PC-9 (cell line): ENCODE results near the gene IL1RN. TPM values are rescaled to one million over a fixed set of nuclear protein-coding genes. Genes with fewer than 3 reads are reported as not detected.

Experiments used
- BruUV-seq: library from RNA; stranded (reverse); fragments of 400-500 nt; replicated peaks from 2 replicates; lab custom pipeline; 2021; lab: Mats Ljungman, UMichigan
- CTCF ChIA-PET: fragments of 300-600 bp; sonication (Branson Sonifier 250); formaldehyde crosslinking; loops from one replicate; lab custom pipeline; 2022; ENCODE audit warnings: antibody characterized with exemption; lab: Charles Lee
- POLR2A ChIA-PET: fragments of 300-600 bp; sonication (Branson Sonifier 250); formaldehyde crosslinking; loops from one replicate; lab custom pipeline; 2022; ENCODE audit warnings: antibody characterized with exemption; ENCODE audit not compliant: unreplicated experiment; lab: Charles Lee
- DNase-seq, 2 experiments: peaks; one replicate each; pipeline versions ENCODE4 v3.0.0 to v3.0.0-alpha.2; 2015 to 2022; ENCODE audit warnings: mixed read lengths in 1 of 2
- H2AFZ ChIP-seq: fragments of 200-600 bp; sonication (generic); 2 replicates; pipeline ENCODE4 v1.8.1; 2017; ENCODE audit warnings: antibody characterized with exemption
- H3F3A ChIP-seq: fragments of 200-600 bp; sonication (generic); 2 replicates; pipeline ENCODE4 v1.8.1; 2017; ENCODE audit warnings: antibody characterized with exemption, mild to moderate bottlenecking, low read depth; ENCODE audit not compliant: insufficient read depth
- H3K27ac ChIP-seq: fragments of 200-600 bp; sonication (generic); 2 replicates; pipeline ENCODE4 v1.6.1; 2016; ENCODE audit warnings: mixed run types
- H3K27me3 ChIP-seq: fragments of 200-600 bp; sonication (generic); 2 replicates; pipeline ENCODE4 v1.6.1; 2016; ENCODE audit warnings: low read depth, mixed run types; ENCODE audit not compliant: insufficient read depth
- H3K36me3 ChIP-seq: fragments of 200-600 bp; sonication (generic); 2 replicates; pipeline ENCODE4 v1.6.1; 2016; ENCODE audit warnings: low read depth, mixed run types
- H3K4me1 ChIP-seq: fragments of 200-600 bp; sonication (generic); replicated peaks from 2 replicates; pipeline ENCODE4 v1.6.1; 2016; ENCODE audit warnings: mixed run types; ENCODE audit not compliant: insufficient read depth
- H3K4me2 ChIP-seq: fragments of 200-600 bp; sonication (generic); 2 replicates; pipeline ENCODE4 v1.6.1; 2017; ENCODE audit warnings: mixed run types
- H3K4me3 ChIP-seq: fragments of 200-600 bp; sonication (generic); 2 replicates; pipeline ENCODE4 v1.6.1; 2016; ENCODE audit warnings: mixed run types
- H3K79me2 ChIP-seq: fragments of 200-600 bp; sonication (generic); 2 replicates; pipeline ENCODE4 v1.6.1; 2017; ENCODE audit warnings: low read depth, mixed run types
- H3K9me2 ChIP-seq: fragments of 200-600 bp; sonication (generic); 2 replicates; pipeline ENCODE4 v1.8.1; 2017; ENCODE audit warnings: mild to moderate bottlenecking; ENCODE audit not compliant: insufficient read depth
- H3K9me3 ChIP-seq: fragments of 200-600 bp; sonication (generic); 2 replicates; pipeline ENCODE4 v1.8.1; 2016; ENCODE audit warnings: low read depth; ENCODE audit not compliant: insufficient read depth
- H4K20me1 ChIP-seq: fragments of 200-600 bp; sonication (generic); 2 replicates; pipeline ENCODE4 v1.8.1; 2017; ENCODE audit not compliant: insufficient read depth
- EZH2 ChIP-seq: fragments of 200-600 bp; sonication (generic); IDR thresholded peaks from 2 replicates; pipeline ENCODE4 v1.8.0; 2017; ENCODE audit warnings: antibody characterized with exemption, low read depth
- intact Hi-C: fragments of 100-400 bp; cut with micrococcal nuclease; formaldehyde crosslinking; loops from one replicate; pipeline ENCODE4 v1.10.0; 2022; ENCODE audit not compliant: unreplicated experiment
- total RNA-seq: library from RNA; stranded (reverse); gene quantifications from 2 replicates; pipeline ENCODE4 v1.2.3, GENCODE V29; 2021
- TF ChIP-seq, protein P1 (sequence below): fragments of 200-600 bp; sonication (generic); conservative IDR thresholded peaks from 2 replicates; pipeline ENCODE4 v1.6.1; 2017; ENCODE audit warnings: mixed run types, antibody characterized with exemption, mild to moderate bottlenecking, moderate library complexity

IL1RN gene
- total RNA-seq, 1 experiment from 2014 or later: 8.4 TPM

DNA sequence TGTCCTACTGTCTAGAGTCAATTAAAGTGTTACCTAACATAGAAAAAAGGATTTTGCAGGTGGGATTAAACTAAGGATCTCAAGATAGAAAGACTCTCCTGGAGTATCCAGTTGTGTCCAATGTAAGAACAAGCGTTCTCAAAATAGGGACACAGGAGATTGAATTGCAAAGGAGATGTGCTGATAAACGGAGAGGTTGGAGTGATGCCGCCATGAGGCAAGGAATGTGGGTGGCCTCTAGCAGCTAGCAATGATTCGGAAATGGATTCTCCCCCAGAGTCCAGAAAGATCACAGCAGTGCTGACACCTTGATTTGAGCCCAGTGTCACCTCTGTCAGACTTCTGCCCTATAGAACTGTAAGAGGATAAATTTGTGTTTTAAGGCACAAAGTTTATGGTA, 24.1 kb upstream of the IL1RN start:
- no peak overlapping the region for H3K27ac ChIP-seq
- no peaks in the 10 kb centered on the region for H3K9me3 ChIP-seq
- H3K4me2 ChIP-seq: no peak overlapping the region
- no peaks in the 10 kb centered on the region for H3K9me2 ChIP-seq
- H2AFZ ChIP-seq: no peak overlapping the region
- no peaks in the 10 kb centered on the region for H3K79me2 ChIP-seq
- no peak for DNase-seq
- TF ChIP-seq, protein P1, sequence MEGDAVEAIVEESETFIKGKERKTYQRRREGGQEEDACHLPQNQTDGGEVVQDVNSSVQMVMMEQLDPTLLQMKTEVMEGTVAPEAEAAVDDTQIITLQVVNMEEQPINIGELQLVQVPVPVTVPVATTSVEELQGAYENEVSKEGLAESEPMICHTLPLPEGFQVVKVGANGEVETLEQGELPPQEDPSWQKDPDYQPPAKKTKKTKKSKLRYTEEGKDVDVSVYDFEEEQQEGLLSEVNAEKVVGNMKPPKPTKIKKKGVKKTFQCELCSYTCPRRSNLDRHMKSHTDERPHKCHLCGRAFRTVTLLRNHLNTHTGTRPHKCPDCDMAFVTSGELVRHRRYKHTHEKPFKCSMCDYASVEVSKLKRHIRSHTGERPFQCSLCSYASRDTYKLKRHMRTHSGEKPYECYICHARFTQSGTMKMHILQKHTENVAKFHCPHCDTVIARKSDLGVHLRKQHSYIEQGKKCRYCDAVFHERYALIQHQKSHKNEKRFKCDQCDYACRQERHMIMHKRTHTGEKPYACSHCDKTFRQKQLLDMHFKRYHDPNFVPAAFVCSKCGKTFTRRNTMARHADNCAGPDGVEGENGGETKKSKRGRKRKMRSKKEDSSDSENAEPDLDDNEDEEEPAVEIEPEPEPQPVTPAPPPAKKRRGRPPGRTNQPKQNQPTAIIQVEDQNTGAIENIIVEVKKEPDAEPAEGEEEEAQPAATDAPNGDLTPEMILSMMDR: no peak
- no peak for TF ChIP-seq EZH2
- no peaks in the 10 kb centered on the region for H3K27me3 ChIP-seq
- H3F3A ChIP-seq: no peaks in the 10 kb centered on the region
- H4K20me1 ChIP-seq: no peaks in the 10 kb centered on the region
- no peaks in the 10 kb centered on the region for H3K36me3 ChIP-seq
- CTCF ChIA-PET: interaction anchor here (0.9 to 1.1 kb wide), 2 partner anchors 23 to 35 kb away, joined by 4 to 10 read pairs; no protein-coding TSS in a partner anchor
- H3K4me1 ChIP-seq: no peaks in the 10 kb centered on the region
- no peak overlapping the region for H3K4me3 ChIP-seq
- no TSS peak for BruUV-seq
- intact Hi-C loops: no loop called here
- POLR2A ChIA-PET: no interaction called here

DNA sequence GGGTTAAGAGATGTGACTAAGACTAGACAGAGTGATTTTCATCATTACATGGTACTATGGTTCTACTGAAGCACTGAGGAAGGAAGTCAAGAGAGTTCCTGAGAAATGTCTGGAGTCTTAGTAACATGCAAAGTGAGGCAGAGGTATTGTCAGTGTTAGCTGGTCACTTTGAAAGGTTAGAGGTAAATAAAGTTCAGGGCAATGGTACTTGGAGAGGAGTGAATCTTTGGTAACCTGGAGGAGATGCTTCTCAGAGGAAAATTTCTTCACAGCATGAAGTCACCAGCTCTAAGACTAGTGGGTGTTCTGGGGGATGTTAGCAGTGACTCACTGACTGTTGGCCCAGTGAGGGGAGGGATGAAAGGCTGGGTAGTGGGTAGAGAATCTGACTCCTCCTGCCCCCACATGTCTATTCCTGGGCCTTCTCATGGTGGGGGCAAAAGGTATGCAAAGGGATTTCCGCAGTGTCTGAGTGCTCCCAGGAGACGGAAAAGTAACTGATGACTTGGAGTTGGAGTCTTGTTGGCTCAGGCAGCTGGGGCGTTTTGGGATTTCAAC, 23.3 kb upstream of the IL1RN start:
- no peak for DNase-seq
- Histone ChIP-seq H3K27ac (no peak overlapping the region), H3K4me2 (no peak overlapping the region), H3K4me3 (no peak overlapping the region), H3K9me2 (no peaks in the 10 kb centered on the region), H4K20me1 (no peaks in the 10 kb centered on the region), H3K4me1 (no peaks in the 10 kb centered on the region), H3K9me3 (no peaks in the 10 kb centered on the region), H3F3A (no peaks in the 10 kb centered on the region), H3K79me2 (no peaks in the 10 kb centered on the region), H2AFZ (no peak overlapping the region), H3K36me3 (no peaks in the 10 kb centered on the region), H3K27me3 (no peaks in the 10 kb centered on the region)
- TF ChIP-seq, protein P1: no peak
- TF ChIP-seq EZH2: no peak
- BruUV-seq: no TSS peak
- ChIA-PET POLR2A (no interaction called here), CTCF (interaction anchor here (0.9 to 1.1 kb wide), 2 partner anchors 24 to 34 kb away, joined by 4 to 10 read pairs; no protein-coding TSS in a partner anchor)
- intact Hi-C loops: no loop called here

DNA sequence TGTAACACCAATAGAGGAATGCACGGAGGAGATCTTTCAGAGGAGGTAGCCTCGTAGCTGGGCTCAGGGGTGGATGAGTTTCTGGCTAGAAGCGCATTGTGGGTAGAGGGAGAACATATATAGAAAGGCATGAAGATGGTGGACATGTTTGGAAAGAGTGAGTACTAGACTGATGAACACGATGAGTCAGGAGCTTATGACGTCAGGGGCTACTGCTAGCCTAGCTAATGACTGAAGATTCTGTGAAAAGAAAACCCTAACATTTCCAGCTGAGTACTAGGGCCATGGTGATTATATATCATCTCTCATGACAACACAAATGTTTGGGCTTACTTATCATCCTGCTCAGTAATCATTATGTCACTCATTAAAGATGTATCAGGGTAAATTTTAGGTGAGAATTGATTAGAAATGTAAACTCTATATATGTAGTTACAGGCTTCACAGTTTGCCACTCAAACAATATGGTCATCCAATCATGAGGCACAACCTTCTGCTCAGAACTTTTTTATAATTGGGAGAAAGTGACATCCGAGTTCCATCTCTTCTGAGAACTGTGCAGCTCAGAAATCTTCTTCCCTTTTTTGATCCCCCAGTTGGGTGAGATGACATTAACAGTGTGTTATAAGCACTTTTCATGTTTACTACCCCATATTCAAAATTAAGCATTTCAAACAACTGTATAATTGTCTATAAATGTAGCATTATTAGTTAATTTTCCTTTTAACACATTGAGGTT, 22.2 kb upstream of the IL1RN start:
- Histone ChIP-seq H3K79me2 (no peaks in the 10 kb centered on the region), H3K9me2 (no peaks in the 10 kb centered on the region), H3F3A (no peaks in the 10 kb centered on the region), H3K36me3 (no peaks in the 10 kb centered on the region), H3K27ac (no peak overlapping the region), H2AFZ (no peak overlapping the region), H3K4me2 (no peak overlapping the region), H3K4me3 (no peak overlapping the region), H3K4me1 (no peaks in the 10 kb centered on the region), H3K27me3 (no peaks in the 10 kb centered on the region), H3K9me3 (no peaks in the 10 kb centered on the region), H4K20me1 (no peaks in the 10 kb centered on the region)
- TF ChIP-seq, protein P1: no peak
- TF ChIP-seq EZH2: no peak
- BruUV-seq: no TSS peak
- POLR2A ChIA-PET: no interaction called here
- no peak for DNase-seq
- CTCF ChIA-PET: no interaction called here
- intact Hi-C loops: no loop called here
